Embryonic facial prominence (tissue), 1 donor: ENCODE results near the gene MCF2L.

Experiments
- DNase-seq: peaks from one replicate; pipeline ENCODE4 v3.0.0-alpha.2; 2016; ENCODE audit errors: extremely low spot score

MCF2L gene

DNA sequence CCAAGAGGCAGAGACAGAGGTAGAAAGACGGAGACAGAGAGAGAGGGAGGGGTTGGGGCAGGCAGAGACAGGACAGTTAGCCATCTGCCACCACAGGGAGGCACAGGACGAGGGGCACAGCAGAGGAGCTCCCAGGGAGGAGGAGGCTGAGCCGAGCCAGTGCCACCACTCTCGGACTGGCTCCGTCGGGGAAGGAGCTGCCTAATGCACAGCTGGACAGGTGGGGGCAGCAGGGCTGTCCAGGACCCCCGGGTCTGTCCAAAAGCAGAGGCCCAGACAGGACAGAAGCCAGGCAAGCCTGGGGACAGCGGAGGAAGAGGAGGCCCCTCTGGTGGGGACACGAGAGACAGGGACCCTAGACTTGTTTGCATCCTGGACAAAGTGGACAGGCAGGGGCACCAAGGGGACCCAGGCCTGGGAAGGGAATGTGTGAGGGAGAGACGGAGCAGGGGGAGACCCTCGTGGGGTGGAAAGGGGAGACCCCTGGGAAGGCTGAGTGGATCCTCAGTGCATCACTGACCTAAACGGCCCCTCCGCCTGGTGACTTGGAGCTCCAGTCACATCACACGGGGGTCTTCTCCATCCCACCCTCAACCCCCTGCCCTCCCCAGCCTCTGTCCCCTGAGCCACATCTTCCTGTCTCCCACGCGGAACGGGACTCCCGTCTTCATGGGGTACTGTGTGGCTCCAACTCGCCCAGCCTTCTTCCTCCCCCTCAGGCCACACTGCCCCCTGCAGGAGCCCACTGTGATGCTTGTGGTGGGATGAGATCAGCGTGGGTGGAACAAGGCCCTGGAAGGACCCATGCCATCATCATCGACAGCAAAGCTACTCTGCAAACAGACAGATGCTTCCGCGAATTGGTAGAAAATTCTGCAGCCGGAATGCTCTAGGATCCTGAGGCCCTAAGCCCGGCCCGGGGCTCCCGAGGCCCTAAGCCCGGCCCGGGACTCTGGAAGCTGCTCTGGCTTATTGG is 154.5 kb downstream of the MCF2L start:
- no peak for DNase-seq

DNA sequence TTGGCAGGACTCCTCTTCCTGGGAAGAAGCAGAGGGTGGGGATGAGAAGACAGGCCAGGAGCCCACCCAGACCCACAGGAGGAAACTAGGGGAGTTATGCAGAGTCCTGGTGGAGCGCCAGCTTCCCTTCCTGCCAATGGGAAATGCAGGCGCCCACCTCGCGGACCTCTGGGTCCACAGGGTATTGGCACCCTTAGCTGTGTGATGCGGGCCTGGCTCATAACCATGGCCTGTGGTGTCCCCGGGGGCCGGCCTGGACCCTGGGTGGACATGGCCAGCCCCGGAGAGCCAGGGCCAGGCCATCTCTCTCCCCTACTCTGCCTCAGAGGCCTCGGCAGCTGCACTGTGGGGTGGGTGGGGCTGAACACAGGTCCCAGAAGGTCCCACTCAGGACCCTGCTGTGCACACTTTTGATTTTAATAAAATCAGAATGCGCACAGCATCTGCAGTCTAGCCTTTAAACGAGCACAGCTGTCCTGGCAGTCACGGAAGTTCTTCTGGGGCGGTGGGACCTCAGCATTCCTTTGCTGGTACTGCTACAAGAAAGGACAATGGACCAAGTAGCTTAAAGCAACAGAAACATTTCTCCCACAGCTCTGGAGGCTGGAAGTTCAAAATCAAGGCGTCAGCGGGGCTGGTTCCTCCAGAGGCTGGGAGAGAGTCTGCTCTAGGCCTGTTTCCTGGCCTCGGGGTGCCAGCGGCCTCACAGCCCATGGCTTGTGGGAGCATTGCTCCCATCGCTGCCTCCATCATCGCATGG is 155.4 kb downstream of the MCF2L start:
- DNase-seq: no peak

DNA sequence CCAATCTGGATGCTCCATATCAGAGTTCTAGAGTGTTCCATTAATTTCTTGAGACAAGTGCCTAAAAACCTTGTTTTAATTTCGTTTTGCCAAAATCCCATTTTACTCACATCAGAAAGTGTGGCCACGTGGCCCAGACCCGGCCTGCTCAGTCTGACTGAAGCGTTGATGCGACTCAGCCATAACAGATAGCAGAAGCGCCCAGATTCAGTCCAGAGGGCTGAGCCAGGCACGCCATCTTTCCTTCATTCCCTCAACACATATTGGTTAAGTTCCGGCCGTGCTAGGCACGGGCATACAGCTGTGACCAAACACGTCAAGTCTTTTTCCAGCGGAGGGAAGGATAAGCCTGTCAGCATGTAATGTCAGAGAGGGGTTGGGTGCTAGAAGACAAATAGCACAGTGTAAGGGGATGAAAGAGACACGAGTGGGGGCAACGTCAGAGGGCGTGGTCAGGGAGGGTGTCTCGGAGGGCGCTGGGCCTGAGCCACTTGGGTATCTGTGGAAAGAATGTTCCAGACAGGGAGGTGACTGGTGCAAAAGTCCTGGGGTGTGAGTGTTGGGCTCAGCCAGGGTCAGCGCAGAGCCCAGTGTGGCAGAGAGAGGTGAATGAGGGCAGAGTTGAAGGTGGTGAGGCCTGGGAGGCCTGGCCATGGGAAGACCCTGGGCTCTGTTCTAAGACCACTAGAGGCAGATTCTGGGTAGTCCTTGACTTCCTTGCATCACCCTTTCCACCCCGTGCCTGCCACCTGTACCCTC is 156.7 kb downstream of the MCF2L start:
- DNase-seq: no peak

DNA sequence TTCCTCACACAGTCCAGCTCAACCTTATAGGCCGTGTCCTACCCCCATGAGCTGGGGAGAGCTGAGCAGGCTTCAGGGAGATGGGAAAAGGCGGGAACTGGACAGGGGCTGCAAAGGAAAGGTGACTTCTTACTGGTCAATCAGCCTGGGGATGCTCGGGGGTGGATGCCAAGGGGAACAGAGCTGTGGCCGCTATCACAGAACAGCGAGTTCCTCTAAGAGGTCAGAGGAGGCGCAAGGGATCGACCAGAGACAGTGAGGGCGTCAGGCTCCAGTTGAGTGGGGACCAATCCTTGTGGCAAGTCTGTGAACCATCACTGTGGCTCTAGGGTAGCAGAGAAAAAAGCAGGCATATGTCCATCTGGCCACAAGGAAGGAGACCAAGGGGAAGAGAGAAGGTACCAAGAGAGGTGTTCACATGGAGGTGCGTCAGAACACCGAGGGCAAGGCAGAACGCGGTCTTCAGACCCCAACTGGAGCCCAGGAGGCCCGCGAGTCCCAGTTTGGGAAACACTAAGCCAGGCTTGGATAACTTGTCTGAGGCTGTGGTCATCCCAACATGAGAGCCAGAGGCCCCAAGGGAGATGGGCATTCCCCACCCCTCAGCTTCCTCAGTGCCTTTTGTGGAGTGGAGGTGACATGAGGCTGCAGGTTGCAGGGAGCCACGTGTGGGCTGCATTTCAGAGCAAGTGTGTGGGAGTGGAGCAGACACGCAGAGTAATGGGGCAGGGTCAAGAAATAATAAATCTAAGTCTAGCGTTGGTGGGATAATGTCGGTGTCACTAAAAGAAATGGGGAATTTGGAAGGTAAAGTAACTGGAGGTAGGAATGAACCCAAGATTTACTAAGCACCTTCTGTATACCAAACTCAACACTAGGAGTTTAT is 157.5 kb downstream of the MCF2L start:
- DNase-seq: no peak

DNA sequence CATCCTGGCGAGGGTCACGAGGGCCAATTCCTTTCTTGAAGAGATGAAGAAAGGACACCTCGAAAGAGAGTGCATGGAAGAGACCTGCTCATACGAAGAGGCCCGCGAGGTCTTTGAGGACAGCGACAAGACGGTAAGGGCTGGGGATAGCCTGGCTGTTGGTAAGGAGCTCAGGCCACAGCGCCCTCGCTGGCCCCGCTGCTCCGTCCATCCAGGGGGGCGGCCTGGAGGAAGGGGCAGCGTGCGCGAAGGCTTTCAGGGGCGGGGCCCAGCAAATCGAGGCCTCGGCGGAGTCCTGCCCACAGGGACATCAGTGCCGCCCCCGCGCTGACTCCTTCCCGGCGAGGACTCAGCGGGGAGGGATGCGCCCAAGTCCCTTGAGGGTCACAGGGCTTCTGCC is 160.5 kb downstream of the MCF2L start:
- DNase-seq: no peak

DNA sequence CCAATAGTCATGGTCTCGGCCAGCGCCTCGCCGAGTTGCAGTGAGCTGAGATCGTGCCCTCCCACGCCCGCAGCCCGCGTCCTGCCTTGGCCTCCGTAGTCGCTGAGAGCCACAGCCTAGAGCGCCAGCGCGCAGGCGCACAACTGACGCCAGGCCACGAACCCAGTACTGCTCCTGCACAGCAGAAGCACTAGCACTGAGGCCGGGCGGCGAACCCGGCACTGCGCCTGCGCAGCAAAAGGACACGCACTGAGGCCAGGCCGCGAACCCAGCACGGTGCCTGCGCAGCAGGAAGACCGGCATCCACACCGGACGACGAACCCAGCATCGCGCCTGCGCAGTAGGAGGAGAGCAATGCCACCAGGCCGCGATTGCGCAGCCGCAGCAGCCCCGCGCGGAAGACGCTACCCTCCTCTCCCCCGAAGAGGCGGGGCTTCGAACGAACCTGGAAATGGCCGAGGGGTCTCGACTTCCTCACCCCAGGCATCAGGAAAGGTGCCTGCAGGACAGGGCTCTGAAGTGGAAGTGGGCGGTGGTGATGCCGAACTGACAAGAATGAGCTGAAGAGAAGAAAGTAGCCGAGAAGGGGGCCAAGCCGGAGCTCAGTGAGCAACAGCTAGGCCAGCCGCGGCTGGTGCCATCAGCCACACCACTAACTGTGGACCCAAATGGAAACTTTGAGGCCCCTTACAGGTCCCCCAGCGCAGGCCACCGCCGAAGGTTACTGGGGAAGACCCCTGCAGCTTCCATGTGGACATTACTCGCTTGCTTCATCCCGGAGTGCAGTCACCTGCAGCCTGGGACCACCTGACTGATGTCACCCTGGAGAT is 161.1 kb downstream of the MCF2L start:
- no peak for DNase-seq

DNA sequence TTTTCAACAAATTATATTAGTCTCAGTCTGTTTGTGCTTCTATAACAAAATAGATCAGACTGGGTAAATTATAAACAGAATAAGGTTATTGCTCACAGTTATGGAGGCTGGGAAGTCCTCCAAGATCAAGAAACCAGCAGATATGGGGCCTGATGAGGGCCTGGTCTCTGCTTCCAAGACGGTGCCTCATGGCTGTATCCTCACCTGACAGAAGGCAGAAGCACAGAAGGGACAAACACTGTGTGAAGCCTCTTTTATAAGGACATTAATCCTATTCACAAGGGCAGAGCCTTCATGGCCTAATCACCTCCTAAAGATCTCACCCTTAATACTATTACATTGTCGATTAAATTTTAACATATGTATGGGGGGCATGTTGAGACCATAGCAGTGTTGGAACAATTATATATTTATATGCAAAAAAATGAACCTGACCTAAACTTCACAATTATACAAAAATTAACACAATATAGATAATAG is 166.3 kb downstream of the MCF2L start:
- DNase-seq: no peak

DNA sequence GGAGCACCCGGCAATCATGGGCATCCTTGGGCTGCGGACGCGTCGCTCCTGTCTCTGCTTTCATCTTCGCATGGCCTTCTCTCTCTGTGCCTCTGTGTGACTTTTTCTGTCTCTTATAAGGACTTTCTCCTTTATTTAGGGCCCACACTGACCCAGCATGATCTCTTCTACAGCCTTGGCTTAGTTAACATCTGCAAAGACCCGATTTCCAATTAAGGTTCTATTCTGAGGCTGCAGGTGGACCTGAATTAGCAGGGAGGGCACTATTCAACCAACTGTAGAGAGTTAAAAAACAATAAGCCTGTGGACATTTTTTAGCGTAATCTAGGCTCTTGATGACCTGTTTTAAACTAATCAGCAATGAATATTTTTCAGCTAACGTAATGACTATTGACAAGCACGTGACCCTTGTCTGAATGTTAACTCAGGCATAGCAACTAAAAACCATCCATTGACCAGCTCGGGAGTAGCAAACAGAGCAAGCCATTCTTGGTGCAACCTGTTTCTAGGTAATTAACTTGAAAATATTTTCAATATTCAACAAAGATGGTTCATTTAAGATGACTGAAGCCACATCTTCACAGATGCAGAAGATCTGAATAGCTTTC is 168.8 kb downstream of the MCF2L start:
- no peak for DNase-seq

DNA sequence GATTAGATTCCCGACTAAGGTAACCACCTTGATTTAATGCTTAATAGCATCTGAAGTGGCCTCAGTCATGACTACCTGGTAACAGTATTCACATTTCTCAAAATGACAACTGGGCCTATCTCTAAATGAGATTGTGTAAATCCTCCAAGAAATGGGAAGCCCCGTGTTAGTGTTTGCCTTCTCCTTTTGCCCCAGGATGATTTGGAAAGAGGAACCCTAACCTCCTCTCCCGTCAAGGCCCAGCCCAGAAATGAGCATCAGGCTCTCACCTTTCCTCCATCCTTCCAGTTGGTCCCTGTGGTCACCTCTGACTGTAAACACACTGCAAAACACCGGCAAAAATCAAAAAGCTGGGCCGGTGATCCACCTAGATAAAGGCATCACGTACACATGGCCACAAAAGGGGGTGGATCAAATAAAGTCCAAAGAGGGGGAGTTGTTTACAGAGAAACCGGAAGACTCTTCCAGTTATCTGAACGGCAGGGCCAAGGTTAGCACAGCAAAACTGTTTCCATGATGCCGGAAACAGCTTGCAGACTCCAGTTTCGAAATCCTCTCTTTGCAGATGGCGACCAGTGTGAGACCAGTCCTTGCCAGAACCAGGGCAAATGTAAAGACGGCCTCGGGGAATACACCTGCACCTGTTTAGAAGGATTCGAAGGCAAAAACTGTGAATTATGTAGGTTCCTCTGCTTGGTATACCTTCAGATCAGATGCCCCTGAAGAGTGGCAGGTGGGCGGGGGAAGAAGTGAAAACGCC is 170.0 kb downstream of the MCF2L start:
- DNase-seq: no peak

DNA sequence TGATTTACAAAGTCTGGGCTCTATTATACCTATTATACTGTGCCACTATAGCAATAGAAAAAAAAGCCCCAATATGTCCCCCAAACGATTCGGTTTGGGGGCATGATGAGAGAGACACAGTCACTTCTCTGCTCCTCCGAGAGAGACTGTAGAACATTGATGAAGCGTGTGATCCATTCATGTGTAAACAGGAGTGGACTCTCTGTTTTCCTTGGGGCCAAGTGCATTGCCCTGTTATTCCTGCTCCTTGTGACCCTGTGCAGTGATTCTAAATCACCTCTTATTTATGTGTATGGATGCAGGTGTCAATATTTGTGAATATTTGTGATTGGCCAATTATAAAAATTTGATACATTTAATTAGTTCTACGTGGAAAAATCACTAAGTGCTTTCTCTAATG is 170.6 kb downstream of the MCF2L start:
- DNase-seq: no peak

DNA sequence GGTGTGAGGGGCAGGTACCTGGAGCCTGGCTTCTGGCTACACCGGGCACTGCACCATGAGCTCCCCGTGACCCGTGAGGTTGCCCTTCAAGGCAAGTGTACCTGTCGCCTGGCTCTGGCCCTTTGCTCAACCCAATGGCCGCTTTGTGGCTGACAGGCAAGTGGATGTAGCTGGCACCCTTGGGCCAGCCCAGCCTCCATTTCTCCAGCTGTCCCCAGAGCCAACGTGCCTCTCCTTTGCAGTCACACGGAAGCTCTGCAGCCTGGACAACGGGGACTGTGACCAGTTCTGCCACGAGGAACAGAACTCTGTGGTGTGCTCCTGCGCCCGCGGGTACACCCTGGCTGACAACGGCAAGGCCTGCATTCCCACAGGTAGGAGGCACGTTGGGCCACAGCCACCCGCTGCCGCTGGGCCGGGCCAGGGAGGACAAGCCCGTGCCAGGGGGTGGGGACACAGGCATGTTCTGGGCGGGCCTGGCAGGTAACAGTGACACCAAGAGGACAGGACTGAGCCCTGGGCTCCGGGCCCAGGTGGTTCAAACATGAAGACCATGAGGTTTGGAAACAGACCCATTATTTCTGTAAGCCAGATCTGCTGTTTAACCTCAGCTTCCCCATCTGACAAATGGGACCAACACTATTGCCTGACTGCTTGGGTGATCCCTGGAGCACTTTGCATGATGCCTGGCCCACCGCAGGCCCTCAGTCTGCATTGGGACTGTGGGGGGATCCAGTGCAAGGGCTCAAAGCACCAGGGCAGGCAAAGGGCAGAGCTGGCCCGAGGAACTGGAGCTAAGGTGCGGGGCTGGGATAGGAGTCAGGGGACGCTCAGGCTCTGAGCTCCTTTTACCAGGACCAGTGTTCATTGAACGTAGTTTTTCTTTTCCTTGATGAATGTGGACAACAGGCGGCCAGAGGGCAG is 171.9 kb downstream of the MCF2L start:
- DNase-seq: no peak

DNA sequence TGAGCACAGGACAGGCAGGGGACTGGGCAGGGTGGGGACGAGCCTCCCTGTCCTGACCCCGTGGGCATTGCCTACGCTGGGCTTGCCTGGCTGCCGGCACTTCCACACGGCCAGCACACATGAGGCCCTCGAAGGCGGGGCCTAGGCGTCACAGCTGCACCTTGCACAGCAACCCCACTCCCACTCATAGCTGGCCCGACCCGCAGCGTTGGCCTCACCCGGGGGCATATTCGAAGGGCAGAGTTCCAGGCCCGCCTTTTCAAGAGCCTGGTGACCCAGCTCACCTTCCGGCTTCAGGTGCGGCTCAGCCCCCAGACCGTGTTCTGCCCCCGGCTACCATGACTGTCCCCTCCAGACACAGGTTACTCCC is 172.6 kb downstream of the MCF2L start:
- DNase-seq: no peak

DNA sequence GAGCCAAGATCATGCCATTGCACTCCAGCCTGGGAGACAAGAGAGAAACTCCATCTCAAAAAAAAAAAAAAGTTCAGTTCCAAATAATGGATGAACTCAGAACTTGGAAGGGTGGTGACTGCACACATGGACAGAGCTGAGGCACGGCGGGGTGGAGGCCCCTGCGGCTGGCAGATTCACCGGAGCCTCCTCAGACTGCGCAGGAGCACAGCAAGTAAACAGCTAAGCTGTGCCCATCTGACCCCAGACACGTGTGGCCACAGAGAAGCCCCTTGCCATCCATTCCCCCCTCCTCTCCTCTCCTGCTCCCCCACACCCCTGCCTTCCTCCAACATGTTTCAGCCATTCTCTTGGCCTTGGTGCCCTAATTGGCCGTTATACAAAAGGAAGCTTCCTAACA is 173.9 kb downstream of the MCF2L start:
- DNase-seq: no peak

DNA sequence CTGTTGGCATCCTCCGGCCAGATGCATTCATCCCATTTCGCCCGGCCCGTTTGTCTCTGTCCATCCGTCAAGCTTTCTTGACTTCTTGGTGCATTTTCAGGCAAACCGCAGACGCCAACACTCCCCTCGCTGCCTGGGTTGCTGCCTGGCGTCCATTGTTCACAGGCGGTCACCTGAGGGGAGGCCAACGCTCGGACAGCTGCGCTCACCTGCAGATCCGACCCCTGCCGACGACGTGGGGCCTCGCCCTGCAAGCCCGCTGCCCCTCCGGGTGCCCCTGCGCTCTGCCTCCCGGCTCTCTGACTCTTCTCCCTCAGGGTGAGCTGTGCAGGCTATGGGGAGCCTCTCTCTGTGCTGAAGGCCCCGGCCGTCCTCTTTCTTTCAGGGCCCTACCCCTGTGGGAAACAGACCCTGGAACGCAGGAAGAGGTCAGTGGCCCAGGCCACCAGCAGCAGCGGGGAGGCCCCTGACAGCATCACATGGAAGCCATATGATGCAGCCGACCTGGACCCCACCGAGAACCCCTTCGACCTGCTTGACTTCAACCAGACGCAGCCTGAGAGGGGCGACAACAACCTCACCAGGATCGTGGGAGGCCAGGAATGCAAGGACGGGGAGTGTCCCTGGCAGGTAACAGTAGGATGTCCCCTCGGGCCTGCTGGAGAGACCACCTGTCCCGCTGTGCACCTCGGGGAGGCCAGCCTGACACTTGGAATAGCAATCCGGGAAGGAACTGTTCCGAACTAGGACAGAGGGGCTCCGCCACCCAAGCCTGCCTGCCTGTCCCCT is 174.6 kb downstream of the MCF2L start:
- no peak for DNase-seq

DNA sequence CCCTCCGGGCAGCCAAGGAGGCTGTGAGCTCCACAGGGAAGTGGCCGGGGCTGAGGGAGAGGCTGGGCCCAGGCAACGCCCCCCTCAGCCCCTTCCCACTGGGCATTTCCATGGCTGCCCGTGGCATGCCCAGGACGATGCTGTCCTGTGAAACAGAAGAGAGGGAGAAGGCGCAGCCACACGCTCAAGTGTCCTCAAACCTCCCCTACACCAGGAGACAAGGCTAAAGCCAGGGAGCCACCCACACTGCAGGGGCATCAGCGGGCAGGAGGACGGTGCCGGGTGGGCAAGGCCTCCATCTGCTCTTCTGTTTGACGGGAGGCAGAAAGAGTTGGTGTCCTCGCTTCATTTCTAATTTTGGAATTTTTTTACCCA is 175.2 kb downstream of the MCF2L start:
- DNase-seq: no peak

DNA sequence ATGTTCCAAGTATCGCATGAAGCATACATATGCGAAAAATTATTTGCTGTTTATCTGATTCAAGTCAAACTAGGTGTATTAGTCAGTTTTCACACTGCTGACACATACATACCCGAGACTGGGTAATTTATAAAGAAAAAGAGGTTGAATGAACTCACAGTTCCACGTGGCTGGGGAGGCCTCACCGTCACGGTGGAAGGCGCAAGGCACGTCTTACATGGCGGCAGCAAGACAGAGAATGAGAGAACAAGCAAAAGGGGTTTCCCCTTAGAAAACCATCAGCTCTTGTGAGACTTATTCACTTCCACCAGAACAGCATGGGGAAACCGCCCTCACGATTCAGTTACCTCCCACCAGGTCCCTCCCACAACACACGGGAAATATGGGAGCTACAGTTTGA is 176.5 kb downstream of the MCF2L start:
- DNase-seq: no peak

DNA sequence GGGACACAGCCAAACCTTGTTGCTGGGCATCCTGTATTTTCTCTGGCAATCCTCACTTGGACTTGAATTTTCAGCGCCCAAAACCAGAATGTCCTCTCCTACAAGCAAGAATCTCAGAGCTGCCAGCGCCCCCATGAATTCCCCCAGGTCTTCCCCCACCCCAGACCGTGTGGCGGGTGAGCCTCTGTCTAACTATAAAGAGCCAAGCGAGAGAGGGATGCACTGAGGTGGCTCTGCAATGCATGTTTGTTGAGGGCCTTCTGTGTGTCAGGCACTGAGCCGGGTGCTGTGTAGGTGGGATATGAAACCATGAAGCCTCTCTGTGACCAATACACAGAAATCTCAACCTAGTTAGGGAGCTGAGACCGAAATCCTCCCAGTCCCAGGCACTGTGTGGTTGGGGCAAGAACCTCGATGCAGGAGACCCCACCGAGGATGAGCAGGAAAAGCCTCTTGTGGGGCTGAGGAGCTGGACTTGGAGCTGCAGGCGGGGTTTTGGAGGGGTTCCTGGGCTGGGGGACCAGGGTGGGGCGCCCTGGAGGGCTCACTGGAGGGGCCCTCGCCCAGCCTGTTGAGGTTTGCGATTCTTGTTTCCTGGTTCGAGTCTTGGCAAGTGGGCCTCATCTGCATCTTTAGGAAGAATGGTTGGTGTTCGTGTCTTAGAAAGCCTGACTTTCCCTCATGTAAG is 177.0 kb downstream of the MCF2L start:
- no peak for DNase-seq
